H1 (cell line): Measurements from ENCODE around the gene DDX23. TPM values are rescaled to one million over a fixed set of nuclear protein-coding genes. Genes with fewer than 3 reads are reported as not detected.

ENCODE experiments used
- CTCF ChIA-PET: fragments of 300-600 bp; sonication (Branson Sonifier 250); formaldehyde crosslinking; loops from one replicate; lab custom pipeline; 2021; ENCODE audit not compliant: partially characterized antibody; lab: Charles Lee
- POLR2A ChIA-PET: fragments of 300-600 bp; sonication (Branson Sonifier 250); formaldehyde crosslinking; loops from one replicate; lab custom pipeline; 2021; ENCODE audit warnings: inconsistent platforms; ENCODE audit not compliant: partially characterized antibody; lab: Charles Lee
- DNase-seq, 2 experiments: peaks; one replicate each; pipeline versions ENCODE4 v3.0.0 to v3.0.0-alpha.2; 2010 to 2022; ENCODE audit warnings: low spot score in 2 of 2, low read depth in 1 of 2, mixed read lengths in 1 of 2
- FAIRE-seq: peaks from 2 replicates; lab custom pipeline; 2011; peaks lifted over from hg19 to GRCh38; lab: Jason Lieb, UNC
- H2AFZ ChIP-seq: 2 replicates; pipeline ENCODE4 v1.8.1; 2012; ENCODE audit warnings: low read length, inconsistent platforms
- H2AK5ac ChIP-seq: 2 replicates; pipeline ENCODE4 v1.6.1; 2013; ENCODE audit warnings: low read depth, low read length
- H2BK120ac ChIP-seq: replicated peaks from 2 replicates; pipeline ENCODE3; 2013; ENCODE audit warnings: low read depth, low read length, inconsistent platforms
- H2BK12ac ChIP-seq: 2 replicates; pipeline ENCODE4 v1.6.1; 2013; ENCODE audit warnings: low read depth, low read length
- H2BK15ac ChIP-seq: 2 replicates; pipeline ENCODE4 v1.6.1; 2013; ENCODE audit warnings: low read length
- H2BK20ac ChIP-seq: 2 replicates; pipeline ENCODE4 v1.6.1; 2013; ENCODE audit warnings: low read length
- H2BK5ac ChIP-seq: 2 replicates; pipeline ENCODE4 v1.6.1; 2013; ENCODE audit warnings: low read depth, low read length
- H3K14ac ChIP-seq: 2 replicates; pipeline ENCODE4 v1.6.1; 2013; ENCODE audit warnings: inconsistent platforms; ENCODE audit not compliant: insufficient read length
- H3K18ac ChIP-seq: 2 replicates; pipeline ENCODE4 v1.6.1; 2013; ENCODE audit warnings: low read length; ENCODE audit errors: extremely low read depth
- H3K23ac ChIP-seq: 2 replicates; pipeline ENCODE4 v1.6.1; 2013; ENCODE audit warnings: inconsistent platforms; ENCODE audit not compliant: insufficient read length
- H3K23me2 ChIP-seq: 2 replicates; pipeline ENCODE4 v1.6.1; 2013; ENCODE audit warnings: low read depth, low read length
- H3K27ac ChIP-seq: 2 replicates; pipeline ENCODE4 v1.6.1; 2011; ENCODE audit warnings: low read depth, low read length, inconsistent platforms
- H3K27me3 ChIP-seq, 4 experiments: replicated peaks in 1 of 4; 1 replicate in 1 of 4; 2 replicates in 3 of 4; pipeline versions ENCODE4 v1.6.1 to v1.8.1; 2011 to 2013; ENCODE audit warnings: low read length in 3 of 4, mild to moderate bottlenecking in 3 of 4, inconsistent platforms in 2 of 4, mixed read lengths in 2 of 4, moderate library complexity in 1 of 4; ENCODE audit not compliant: control insufficient read depth in 3 of 4, insufficient read depth in 3 of 4; ENCODE audit errors: extremely low read depth in 1 of 4
- H3K36me3 ChIP-seq, 4 experiments: 2 replicates each; pipeline versions ENCODE4 v1.6.1 to v1.8.1; 2011 to 2013; ENCODE audit warnings: mild to moderate bottlenecking in 4 of 4, low read length in 3 of 4, moderate library complexity in 2 of 4, control low read depth in 1 of 4, inconsistent platforms in 1 of 4; ENCODE audit not compliant: insufficient read depth in 4 of 4, control insufficient read depth in 2 of 4
- H3K4ac ChIP-seq: replicated peaks from 2 replicates; pipeline ENCODE3; 2013; ENCODE audit warnings: low read length, low read depth, mixed read lengths, inconsistent platforms; ENCODE audit not compliant: insufficient read length
- H3K4me1 ChIP-seq, 4 experiments: replicated peaks in 1 of 4; 1 replicate in 1 of 4; 2 replicates in 3 of 4; pipeline versions ENCODE4 v1.6.1 to v1.8.1; 2011 to 2013; ENCODE audit warnings: low read length in 3 of 4, inconsistent platforms in 2 of 4, mixed read lengths in 1 of 4; ENCODE audit not compliant: insufficient read depth in 4 of 4, control insufficient read depth in 3 of 4
- H3K4me2 ChIP-seq, 2 experiments: 2 replicates each; pipeline versions ENCODE4 v1.6.1 to v1.8.1; 2011 to 2013; ENCODE audit warnings: low read depth in 2 of 2, low read length in 2 of 2, control low read depth in 1 of 2, inconsistent platforms in 1 of 2, mild to moderate bottlenecking in 1 of 2; ENCODE audit not compliant: insufficient read depth in 1 of 2
- H3K4me3 ChIP-seq, 4 experiments: fragments of 200-600, 300-600 bp in 1 of 4; sonication (generic), shearing (Covaris generic), sonication (Bioruptor Twin) in 1 of 4; 2 replicates each; pipeline versions ENCODE4 v1.5.1 to v1.8.1; 2011 to 2016; ENCODE audit warnings: low read length in 4 of 4, low read depth in 3 of 4, control low read depth in 2 of 4, inconsistent platforms in 2 of 4, mild to moderate bottlenecking in 2 of 4, mixed read lengths in 1 of 4, moderate library complexity in 1 of 4; ENCODE audit not compliant: insufficient read depth in 2 of 4; ENCODE audit errors: extremely low read depth in 1 of 4
- H3K56ac ChIP-seq: replicated peaks from 2 replicates; pipeline ENCODE3; 2013; ENCODE audit warnings: low read depth, mild to moderate bottlenecking, mixed read lengths, low read length, inconsistent platforms; ENCODE audit not compliant: insufficient read length
- H3K79me1 ChIP-seq: 2 replicates; pipeline ENCODE4 v1.6.1; 2013; ENCODE audit warnings: low read depth, low read length, control low read depth
- H3K79me2 ChIP-seq, 2 experiments: 2 replicates each; pipeline versions ENCODE4 v1.6.1 to v1.8.1; 2012 to 2013; ENCODE audit warnings: low read length in 2 of 2, mild to moderate bottlenecking in 2 of 2, inconsistent platforms in 1 of 2; ENCODE audit not compliant: insufficient read depth in 2 of 2, control insufficient read depth in 1 of 2
- H3K9ac ChIP-seq, 4 experiments: replicated peaks in 1 of 4; 1 replicate in 1 of 4; 2 replicates in 3 of 4; pipeline versions ENCODE4 v1.6.1 to v1.8.1; 2011 to 2013; ENCODE audit warnings: low read depth in 3 of 4, low read length in 3 of 4, control low read depth in 2 of 4, mild to moderate bottlenecking in 2 of 4, moderate library complexity in 2 of 4, inconsistent platforms in 1 of 4; ENCODE audit errors: extremely low read depth in 1 of 4
- H3K9me3 ChIP-seq, 2 experiments: 2 replicates each; pipeline versions ENCODE4 v1.6.1 to v1.8.1; 2012 to 2013; ENCODE audit warnings: mild to moderate bottlenecking in 2 of 2, moderate library complexity in 2 of 2, control low read depth in 1 of 2, inconsistent platforms in 1 of 2, low read depth in 1 of 2, low read length in 1 of 2, mixed read lengths in 1 of 2; ENCODE audit not compliant: insufficient read depth in 2 of 2
- H4K20me1 ChIP-seq, 2 experiments: replicated peaks in 1 of 2; 2 replicates each; pipeline versions ENCODE3 to v1.8.1; 2011 to 2013; ENCODE audit warnings: inconsistent platforms in 2 of 2, low read length in 2 of 2, mild to moderate bottlenecking in 1 of 2; ENCODE audit not compliant: insufficient read depth in 2 of 2, control insufficient read depth in 1 of 2
- H4K5ac ChIP-seq: 2 replicates; pipeline ENCODE4 v1.6.1; 2013; ENCODE audit warnings: low read length, low read depth, mixed read lengths, inconsistent platforms; ENCODE audit not compliant: insufficient read length
- H4K8ac ChIP-seq: 2 replicates; pipeline ENCODE4 v1.8.0; 2013; ENCODE audit warnings: mild to moderate bottlenecking, moderate library complexity, low read length, inconsistent platforms; ENCODE audit not compliant: insufficient read depth; ENCODE audit errors: extremely low read depth
- H4K91ac ChIP-seq: replicated peaks from 2 replicates; pipeline ENCODE3; 2013; ENCODE audit warnings: low read length, mixed read lengths, inconsistent platforms; ENCODE audit not compliant: insufficient read length
- CBX8 ChIP-seq: fragments of 300-800, 300-1000 bp; sonication (generic); IDR thresholded peaks from 2 replicates; pipeline ENCODE4 v1.7.1; 2016; ENCODE audit warnings: low read depth, low read length, borderline replicate concordance
- E2F6 ChIP-seq: IDR thresholded peaks from 2 replicates; pipeline ENCODE4 v1.6.1; 2012; ENCODE audit warnings: inconsistent platforms
- GABPA ChIP-seq: IDR thresholded peaks from 2 replicates; pipeline ENCODE4 v1.6.1; 2011; ENCODE audit warnings: mild to moderate bottlenecking, low read length, moderate library complexity, borderline replicate concordance; ENCODE audit not compliant: insufficient read depth
- GTF2F1 ChIP-seq: IDR thresholded peaks from 2 replicates; pipeline ENCODE4 v1.6.1; 2012; ENCODE audit warnings: low read depth, low read length, improper control_type of control experiment, borderline replicate concordance
- JUN ChIP-seq: IDR thresholded peaks from 2 replicates; pipeline ENCODE4 v1.6.1; 2011; ENCODE audit warnings: low read depth, mild to moderate bottlenecking, improper control_type of control experiment, low read length
- JUND ChIP-seq: IDR thresholded peaks from 2 replicates; pipeline ENCODE4 v1.6.1; 2011; ENCODE audit warnings: mild to moderate bottlenecking, improper control_type of control experiment, low read length
- MAX ChIP-seq: IDR thresholded peaks from 2 replicates; pipeline ENCODE4 v1.6.1; 2012; ENCODE audit warnings: inconsistent platforms
- RBBP5 ChIP-seq: IDR thresholded peaks from 2 replicates; pipeline ENCODE4 v1.7.1; 2012; ENCODE audit warnings: low read depth, mild to moderate bottlenecking, inconsistent platforms, low read length, moderate library complexity, borderline replicate concordance
- TAF1 ChIP-seq: IDR thresholded peaks from 2 replicates; pipeline ENCODE4 v1.6.1; 2011; ENCODE audit warnings: mild to moderate bottlenecking, low read depth, low read length
- WGBS, 2 experiments: shearing (Covaris generic) in 1 of 2; methylation state at CpG; one replicate each; pipeline versions ENCODE4 v1.1.6 to v1.1.7; 2013 to 2015; ENCODE audit warnings: low lambda C conversion rate in 2 of 2, mixed read lengths in 2 of 2, inconsistent platforms in 1 of 2, low coverage in 1 of 2, missing lambda C conversion rate in 1 of 2; ENCODE audit not compliant: insufficient replicate concordance in 2 of 2, insufficient coverage in 1 of 2, insufficient read length in 1 of 2; ENCODE audit errors: extremely low coverage in 1 of 2, missing lambda C conversion rate in 1 of 2; 5-methylcytosine and 5-hydroxymethylcytosine counted together
- polyA plus RNA-seq, 7 experiments: library from polyadenylated mRNA; depleted of rRNA in 3 of 7; stranded (reverse) in 5 of 7; unstranded in 2 of 7; fragments of >200 nt in 5 of 7; fragments of 200-250 nt in 2 of 7; gene quantifications; 1 replicate in 5 of 7; 2 replicates in 1 of 7; 4 replicates in 1 of 7; pipeline versions ENCODE4 v1.2.1 to v1.2.3, GENCODE V29; 2011 to 2013; ENCODE audit warnings: missing spikeins in 2 of 7, mixed read lengths in 2 of 7
- total RNA-seq: library from RNA; stranded (reverse); fragmentation: NEBNext Ultra II Directional; extraction: Animal tissue kit (Norgen Biotek cat#: 25700); gene quantifications from 2 replicates; pipeline ENCODE4 v1.2.1, GENCODE V29; 2021

The DDX23 gene
- total and polyA plus RNA-seq, 2 of the 8 experiments (the other 6 are each of a cell fraction or from before 2014, with no cell fraction given) = 43.5 to 107 TPM

- peaks cover 0 to 31% (median 23%) of the 10 kb centered on the region in 4 experiments; a peak in 6 of 7 replicates for H3K4me1 ChIP-seq
- peak in 1 of 2 experiments; percentile 87 for DNase-seq
- peak overlapping the region; percentile 25 for H3K56ac ChIP-seq
- H3K36me3 ChIP-seq = no peaks in the 10 kb centered on the region
- peak overlapping the region; percentile 59 to 94 (median 88) for H3K4me3 ChIP-seq
- H3K27ac ChIP-seq = no peak overlapping the region
- no peak for FAIRE-seq
- H2BK12ac ChIP-seq = peak overlapping the region; percentile 75; the same call in 1 of the 2 replicates
- H2AK5ac ChIP-seq = no peak overlapping the region
- H3K23me2 ChIP-seq = peaks cover 34% of the 10 kb centered on the region; the same call in 1 of the 2 replicates
- H3K9me3 ChIP-seq = no peaks in the 10 kb centered on the region
- H2BK20ac ChIP-seq = no peak overlapping the region
- H4K5ac ChIP-seq = no peak overlapping the region
- no peak overlapping the region for H4K8ac ChIP-seq
- peak overlapping the region; percentile 45 for H4K91ac ChIP-seq
- H3K79me1 ChIP-seq = no peaks in the 10 kb centered on the region
- no peaks in the 10 kb centered on the region for H3K79me2 ChIP-seq
- H2BK15ac ChIP-seq = no peak overlapping the region; the same call in 1 of the 2 replicates
- no peak overlapping the region for H2BK5ac ChIP-seq
- peak overlapping the region in 2 of 4 experiments; percentile 8 to 39; a peak in 3 of 7 replicates for H3K9ac ChIP-seq
- H3K18ac ChIP-seq = peak overlapping the region; percentile 71
- peak overlapping the region; percentile 19; the same call in 1 of the 2 replicates for H2AFZ ChIP-seq
- no peak overlapping the region for H3K14ac ChIP-seq
- no peak overlapping the region for H2BK120ac ChIP-seq
- POLR2A ChIA-PET = interaction anchor here (0.7 to 5.5 kb wide), 16 partner anchors 8 to 316 kb away, joined by 3 to 23 read pairs (median 4); partner anchors contain the start of genes ADCY6, ARF3, DDX23 and KANSL2
- peaks cover 0 to 3% of the 10 kb centered on the region in 2 experiments for H4K20me1 ChIP-seq
- H3K27me3 ChIP-seq = peaks cover 17 to 48% (median 42%) of the 10 kb centered on the region in 4 experiments
- no peak overlapping the region for H3K4ac ChIP-seq
- no peak overlapping the region for H3K23ac ChIP-seq
- WGBS, 2 experiments = 2% methylated on average over 23 of the region's 54 CpGs; no CpG with 5 or more reads in 1 of the 2 experiments
- peak overlapping the region; percentile 86 to 96 for H3K4me2 ChIP-seq
- CTCF ChIA-PET = interaction anchor here (0.7 to 12.1 kb wide), 34 partner anchors 11 to 278 kb away, joined by 3 to 121 read pairs (median 5); partner anchors contain the start of genes ADCY6, ARF3, DDX23 and WNT1
- TF ChIP-seq GTF2F1 = no peak
- TF ChIP-seq GABPA = no peak
- TF ChIP-seq CBX8 = no peak
- TF ChIP-seq TAF1 = 0 out of 2 replicates have a peak, but pooled peaks have one; percentile 7
- TF ChIP-seq E2F6 = peak; percentile 73
- peak; percentile 83 for TF ChIP-seq MAX
- peak; percentile 42 for TF ChIP-seq RBBP5
- TF ChIP-seq JUND = no peak
- TF ChIP-seq JUN = no peak
Observed at GRCh38 chr12:48815126-48816110, 36.5 kb downstream of the DDX23 start.
